ENCODE data around the gene CRB2. TPM values are rescaled to one million over a fixed set of nuclear protein-coding genes. Genes with fewer than 3 reads are reported as not detected.
A peak's percentile ranks its signal among the peaks of the same experiment; 100 is the strongest.

CRB2 gene
- under 1 TPM in 1 of 2 donors, not detected in 1; 0.14 TPM for total RNA-seq

DNA sequence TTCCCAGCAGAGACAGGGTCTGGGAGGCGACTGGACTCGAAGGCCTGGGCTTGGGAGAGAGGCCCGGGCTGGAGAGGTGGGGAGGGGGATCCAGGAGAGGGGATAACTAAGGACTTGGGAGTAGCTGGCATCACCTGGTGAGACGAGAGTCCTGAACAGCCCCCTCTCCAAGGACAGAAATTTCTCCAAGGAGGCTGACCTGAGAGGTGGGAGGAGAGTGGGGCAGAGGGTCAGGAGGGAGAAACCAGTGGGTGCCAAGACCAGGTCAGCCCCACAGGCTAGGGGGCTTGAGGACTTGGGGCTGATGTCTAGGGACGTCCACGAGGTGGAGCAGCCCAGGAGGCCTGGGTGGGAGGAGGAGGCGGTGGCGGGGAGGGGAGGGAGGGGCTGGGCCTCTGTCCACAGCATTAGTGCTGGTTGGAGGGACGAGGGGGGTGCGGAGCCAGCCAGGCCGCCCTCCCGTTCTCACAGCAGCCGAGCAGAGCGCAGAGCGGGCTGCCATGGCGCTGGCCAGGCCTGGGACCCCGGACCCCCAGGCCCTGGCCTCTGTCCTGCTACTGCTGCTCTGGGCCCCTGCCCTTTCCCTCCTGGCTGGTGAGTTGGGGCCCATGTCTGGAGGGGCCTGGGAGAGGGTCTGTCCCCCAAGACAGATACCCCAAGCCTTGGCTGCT, at the start of gene CRB2:
Gene CRB2, plus strand, starts transcription at position 437 of the 671 bp plus-strand sequence. Its CDS starts 64 bp downstream, at position 501.
- DNase-seq (ENCODE audit: low spot score in 2 of 2), result no peak

DNA sequence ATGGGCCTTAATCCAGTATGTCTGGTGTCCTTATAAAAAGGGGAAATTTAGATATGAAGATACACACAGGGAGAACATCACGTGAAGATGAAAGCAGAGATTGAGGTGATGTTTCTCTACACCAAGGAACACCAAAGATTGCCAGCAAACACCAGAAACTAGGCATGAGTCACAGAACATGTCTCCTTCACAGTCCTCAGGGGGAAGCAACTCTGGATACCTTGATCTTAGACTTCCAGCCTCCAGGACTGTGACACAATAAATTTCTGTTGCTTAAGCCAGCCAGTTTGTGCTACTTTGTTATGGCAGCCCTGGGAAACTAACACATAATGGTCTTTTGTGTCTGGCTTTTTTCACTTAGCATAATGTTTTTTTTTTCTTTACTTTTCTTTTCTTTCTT, 46.4 kb upstream of the CRB2 start:
- H3K9me3 Mint-ChIP-seq, result no peaks in the 10 kb centered on the region
- H3K36me3 Mint-ChIP-seq, result no peaks in the 10 kb centered on the region
- ATAC-seq, result no peak
- no peak for DNase-seq (ENCODE audit: low spot score in 2 of 2)
- H3K27ac Mint-ChIP-seq, result no peak overlapping the region

More for the DNA sequence above, at the start of gene CRB2:
- Mint-ChIP-seq H3K9me3 (no peaks in the 10 kb centered on the region), H3K27ac (no peak within 1 kb of the TSS), H3K36me3 (no peaks in the 10 kb centered on the region)
- ATAC-seq, result no peak

DNA sequence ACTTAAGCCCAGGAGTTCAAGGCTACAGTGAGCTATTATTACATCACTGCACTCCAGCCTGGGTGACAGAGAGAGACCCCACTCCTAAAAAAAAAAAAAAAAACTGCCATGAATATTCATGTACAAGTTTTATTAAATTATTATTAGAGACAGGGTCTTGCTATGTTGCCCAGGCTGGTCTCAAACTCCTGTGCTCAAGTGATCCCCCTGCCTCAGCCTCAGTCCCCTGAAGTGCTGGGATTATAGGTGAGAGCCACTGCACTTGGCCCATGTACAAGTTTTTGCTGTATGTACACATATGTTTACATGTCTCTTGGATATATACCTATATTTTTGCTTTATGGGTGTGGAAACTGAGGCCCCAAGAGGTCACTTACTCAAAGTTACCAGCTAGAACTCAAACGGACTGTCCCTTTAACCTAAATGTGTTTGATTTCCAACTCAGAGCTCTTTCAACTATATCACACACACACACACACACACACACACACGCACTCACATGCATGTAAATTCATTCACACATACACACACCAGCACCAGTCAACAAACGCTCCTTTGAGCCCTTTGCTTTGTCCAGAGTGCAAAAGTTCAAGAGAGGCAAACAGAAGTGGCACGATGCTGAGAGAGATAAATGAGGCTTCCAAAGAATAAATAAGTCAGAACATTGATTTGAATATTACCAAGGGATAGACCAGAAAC, 45.3 kb upstream of the CRB2 start:
- Mint-ChIP-seq H3K9me3 (no peaks in the 10 kb centered on the region), H3K36me3 (no peaks in the 10 kb centered on the region), H3K27ac (no peak overlapping the region)
- no peak for ATAC-seq
- DNase-seq (ENCODE audit: low spot score in 2 of 2), result no peak

DNA sequence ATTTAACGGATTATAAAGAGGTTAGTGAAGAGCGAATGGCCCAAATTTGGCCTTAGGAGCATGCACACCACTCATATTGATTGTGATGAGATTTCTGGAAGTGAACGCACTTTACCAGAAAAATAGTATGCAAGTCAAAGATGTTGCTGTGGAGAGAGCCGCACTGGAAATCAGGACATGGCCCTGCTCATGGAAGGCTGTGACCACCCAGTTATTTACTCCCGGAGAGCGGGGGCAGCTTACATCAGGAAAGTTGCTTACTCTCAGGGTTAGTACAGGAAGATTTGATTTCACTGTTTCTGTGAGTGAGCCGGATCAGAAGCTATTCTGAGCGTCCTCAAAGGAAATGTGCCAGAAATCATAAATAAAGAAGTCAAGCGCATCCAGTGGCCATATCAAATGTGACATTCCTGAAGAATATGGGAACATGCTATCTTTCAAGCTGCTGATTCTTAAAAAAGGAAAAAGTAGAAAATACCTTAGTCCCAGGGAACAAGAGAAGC, 44.7 kb upstream of the CRB2 start:
- H3K9me3 Mint-ChIP-seq, result no peaks in the 10 kb centered on the region
- H3K27ac Mint-ChIP-seq, result no peak overlapping the region
- DNase-seq (ENCODE audit: low spot score in 2 of 2) (no peak), ATAC-seq (no peak)
- H3K36me3 Mint-ChIP-seq, result no peaks in the 10 kb centered on the region

DNA sequence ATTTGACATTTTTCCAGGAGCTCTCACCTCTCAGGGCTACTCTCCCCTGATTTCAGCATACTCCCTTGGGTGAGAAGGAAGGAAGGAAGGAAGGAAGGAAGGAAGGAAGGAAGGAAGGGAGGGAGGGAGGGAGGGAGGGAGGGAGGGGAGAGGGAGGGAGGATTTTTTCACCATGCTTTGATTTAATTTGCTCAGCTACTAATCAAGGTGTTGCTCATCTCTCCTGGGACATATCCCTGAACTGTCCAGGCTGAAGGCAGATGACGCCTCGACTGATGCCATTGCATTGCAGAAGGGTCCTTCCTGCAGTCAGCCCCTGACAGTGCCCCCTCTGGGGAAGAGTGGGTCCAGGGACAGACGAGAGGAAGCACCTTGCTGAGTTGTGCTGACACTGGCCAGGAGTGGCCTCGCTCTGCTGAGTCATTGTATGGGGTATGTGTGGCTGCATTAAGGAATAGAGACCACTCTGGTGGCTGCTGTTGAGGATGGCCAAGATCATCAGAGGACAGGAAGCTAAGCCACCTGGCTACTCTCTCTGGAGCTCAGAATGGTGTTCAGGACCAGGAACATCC, 43.6 kb upstream of the CRB2 start:
- DNase-seq (ENCODE audit: low spot score in 2 of 2) (no peak), ATAC-seq (no peak)
- H3K36me3 Mint-ChIP-seq, result no peaks in the 10 kb centered on the region
- H3K27ac Mint-ChIP-seq, result no peak overlapping the region
- no peaks in the 10 kb centered on the region for H3K9me3 Mint-ChIP-seq

DNA sequence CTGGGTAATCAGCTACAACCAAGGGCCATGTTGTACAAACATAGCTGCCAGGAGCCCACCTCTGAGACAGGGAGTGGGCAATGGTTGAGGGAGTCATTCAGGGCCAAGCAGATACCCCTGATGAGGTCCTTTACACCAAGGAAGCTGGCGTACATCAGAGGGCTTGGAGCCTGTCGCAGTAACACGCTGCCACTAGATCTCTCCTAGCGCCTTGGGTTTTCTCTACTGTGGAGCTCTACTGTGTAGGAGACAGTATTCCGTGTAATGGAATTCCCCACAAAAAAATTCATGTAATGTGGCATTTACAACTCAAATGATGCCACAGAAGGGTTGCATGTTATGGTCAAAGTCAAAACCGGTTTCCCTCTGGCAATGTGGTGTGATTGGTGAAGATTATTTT, 41.4 kb upstream of the CRB2 start:
- peak overlapping the region; percentile 3 to 82 for H3K27ac Mint-ChIP-seq
- ATAC-seq (no peak), DNase-seq (ENCODE audit: low spot score in 2 of 2) (no peak)
- no peaks in the 10 kb centered on the region for H3K36me3 Mint-ChIP-seq
- no peaks in the 10 kb centered on the region for H3K9me3 Mint-ChIP-seq

DNA sequence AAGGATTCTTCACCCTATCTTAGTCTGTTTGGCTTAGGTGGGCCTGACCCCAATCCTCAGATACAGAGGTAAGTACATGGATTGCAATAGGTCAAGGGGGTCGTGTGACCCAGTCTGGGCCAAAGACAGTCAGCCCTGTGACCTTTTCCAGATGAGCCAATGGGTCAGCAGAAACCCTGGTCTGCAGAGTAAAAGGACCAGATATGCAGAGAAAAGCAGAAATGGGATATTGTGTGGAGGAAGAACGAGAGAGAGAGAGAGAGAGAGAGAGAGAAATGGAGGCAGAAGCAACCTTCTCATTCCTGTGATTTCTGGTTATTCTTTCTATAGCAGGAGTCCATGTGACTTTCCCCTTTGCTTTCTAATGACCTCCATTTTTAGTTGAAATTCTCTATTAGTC, 40.4 kb upstream of the CRB2 start:
- ATAC-seq, result no peak

DNA sequence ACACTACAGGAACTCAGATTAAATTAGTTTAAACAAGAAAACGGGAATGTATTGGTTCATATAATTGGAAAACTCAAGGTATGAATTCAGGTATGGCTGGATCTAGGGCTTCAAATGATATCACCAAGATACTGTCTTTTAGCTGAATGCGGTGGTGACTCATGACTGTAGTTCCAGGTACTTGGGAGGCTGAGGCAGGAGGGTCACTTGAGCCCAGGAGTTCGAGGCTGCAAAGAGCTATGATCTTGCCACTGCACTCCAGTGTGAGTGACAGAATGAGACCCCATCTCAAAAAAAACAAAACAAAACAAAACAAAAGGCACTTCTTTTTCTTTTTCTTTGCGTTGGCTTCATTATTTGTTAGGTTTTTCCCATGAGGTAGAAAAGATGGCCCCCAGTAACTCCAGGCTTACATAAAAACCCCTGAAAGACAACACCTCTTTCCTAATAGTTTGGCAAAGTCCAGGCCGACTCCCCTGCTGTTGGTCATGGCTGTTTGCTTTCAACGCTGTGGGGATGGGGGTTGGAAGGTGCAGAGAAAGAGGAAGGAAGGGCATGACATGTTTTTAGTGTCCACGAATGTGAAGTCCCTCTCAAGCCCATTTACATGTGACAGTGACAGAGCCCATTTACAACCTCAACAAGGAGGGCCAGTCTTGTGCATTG, 39.8 kb upstream of the CRB2 start:
- no peaks in the 10 kb centered on the region for H3K9me3 Mint-ChIP-seq

More for the DNA sequence above, 40.4 kb upstream of the CRB2 start:
- no peaks in the 10 kb centered on the region for H3K36me3 Mint-ChIP-seq
- H3K27ac Mint-ChIP-seq, result no peak overlapping the region
- no peaks in the 10 kb centered on the region for H3K9me3 Mint-ChIP-seq
- no peak for DNase-seq (ENCODE audit: low spot score in 2 of 2)

DNA sequence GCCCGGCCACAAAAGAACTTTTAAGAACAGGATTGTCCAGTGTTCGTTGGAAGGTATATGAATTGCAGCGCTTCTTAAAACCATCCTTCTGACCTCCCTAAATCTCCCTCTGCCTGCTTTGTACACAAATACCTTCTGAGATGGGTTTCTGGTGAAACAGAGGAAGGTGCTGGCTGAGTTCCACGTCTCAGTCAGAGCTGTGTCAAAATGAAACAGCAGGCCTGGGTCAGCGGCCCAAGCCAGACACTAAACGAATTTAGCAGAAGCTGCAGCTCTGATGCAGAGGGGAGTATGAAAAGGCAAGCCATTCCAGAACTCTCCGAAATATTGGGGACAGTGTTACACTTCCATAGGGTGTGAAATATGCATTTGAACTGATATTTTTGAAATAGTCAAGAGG, 37.8 kb upstream of the CRB2 start:
- Mint-ChIP-seq H3K9me3 (no peaks in the 10 kb centered on the region), H3K36me3 (peaks cover 0 to 10% of the 10 kb centered on the region in 2 donors), H3K27ac (peak overlapping the region in 1 of 2 donors; percentile 50)
- peak in 1 of 2 donors; percentile 34 for DNase-seq (ENCODE audit: low spot score in 2 of 2)
- ATAC-seq, result peak in 1 of 2 donors; percentile 23

More for the DNA sequence above, 39.8 kb upstream of the CRB2 start:
- Mint-ChIP-seq H3K36me3 (no peaks in the 10 kb centered on the region), H3K27ac (no peak overlapping the region)
- no peak for ATAC-seq
- no peak for DNase-seq (ENCODE audit: low spot score in 2 of 2)

DNA sequence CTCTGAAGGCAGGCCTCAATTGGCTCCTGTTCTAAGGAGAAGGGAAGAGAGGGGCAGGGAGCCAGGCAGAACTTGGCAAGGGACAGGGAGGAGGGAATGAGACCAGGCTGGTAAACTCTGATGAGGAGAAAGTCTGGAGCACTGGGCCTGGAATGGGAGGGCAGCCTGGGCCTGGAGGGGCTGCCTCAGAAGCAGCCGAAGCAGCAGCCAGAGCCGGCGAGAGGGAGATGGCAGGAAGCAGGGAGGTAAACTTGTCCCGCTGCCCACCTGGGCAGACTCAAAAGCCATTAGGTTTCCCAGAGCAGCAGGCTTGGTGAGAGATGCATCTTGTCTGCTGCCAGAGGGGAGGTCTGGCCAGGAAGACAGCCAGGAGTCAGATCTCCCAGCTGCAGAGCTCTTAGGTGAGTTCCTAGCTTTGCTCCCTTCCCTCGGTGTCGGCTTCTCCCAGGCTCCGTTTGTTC, 37.0 kb upstream of the CRB2 start:
- ATAC-seq, result no peak
- no peak for DNase-seq (ENCODE audit: low spot score in 2 of 2)
- Mint-ChIP-seq H3K36me3 (peaks cover 0 to 10% of the 10 kb centered on the region in 2 donors), H3K9me3 (no peaks in the 10 kb centered on the region), H3K27ac (peak overlapping the region in 1 of 2 donors; percentile 50)

DNA sequence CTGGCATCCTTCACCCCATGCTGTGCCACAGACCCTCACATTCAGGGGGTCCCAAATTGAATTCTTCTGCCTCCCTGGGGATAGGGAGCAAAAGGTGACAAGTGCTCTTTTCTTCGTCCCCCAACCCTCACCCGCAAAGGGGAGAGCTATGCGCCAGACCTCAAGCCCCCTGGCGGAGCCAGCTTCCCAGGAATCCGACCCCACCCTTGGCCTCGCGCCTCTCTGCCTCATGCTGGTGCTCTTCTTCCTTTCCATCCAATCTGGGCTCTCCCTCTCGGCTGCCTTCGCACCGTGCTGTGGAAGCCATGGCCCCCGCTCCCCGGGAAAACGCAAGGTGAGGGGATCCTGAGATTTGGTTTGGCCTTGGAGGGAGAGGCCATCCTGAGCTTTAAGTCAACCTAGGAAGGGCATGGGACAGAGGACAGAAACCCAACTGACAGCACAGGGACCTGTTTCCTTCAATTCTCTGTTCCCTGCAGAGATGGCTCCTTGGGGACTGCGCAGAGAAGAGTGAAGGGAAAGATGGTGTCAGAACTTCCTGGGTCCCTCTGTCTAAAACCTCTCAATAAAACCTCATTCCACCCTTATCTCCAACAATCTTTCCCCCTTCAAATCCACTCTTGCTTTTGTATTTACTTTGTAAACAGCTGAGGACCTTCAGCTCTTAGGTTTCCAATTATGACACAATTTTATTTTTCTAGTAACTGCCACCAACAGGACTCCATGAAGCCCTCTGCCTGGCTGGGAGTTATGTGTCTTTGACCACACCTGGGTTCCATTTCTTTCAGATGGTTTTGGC, 36.3 kb upstream of the CRB2 start:
- H3K9me3 Mint-ChIP-seq, result no peaks in the 10 kb centered on the region
- no peak for ATAC-seq
- H3K36me3 Mint-ChIP-seq, result peaks cover 0 to 10% of the 10 kb centered on the region in 2 donors
- H3K27ac Mint-ChIP-seq, result no peak overlapping the region
- DNase-seq (ENCODE audit: low spot score in 2 of 2), result no peak

DNA sequence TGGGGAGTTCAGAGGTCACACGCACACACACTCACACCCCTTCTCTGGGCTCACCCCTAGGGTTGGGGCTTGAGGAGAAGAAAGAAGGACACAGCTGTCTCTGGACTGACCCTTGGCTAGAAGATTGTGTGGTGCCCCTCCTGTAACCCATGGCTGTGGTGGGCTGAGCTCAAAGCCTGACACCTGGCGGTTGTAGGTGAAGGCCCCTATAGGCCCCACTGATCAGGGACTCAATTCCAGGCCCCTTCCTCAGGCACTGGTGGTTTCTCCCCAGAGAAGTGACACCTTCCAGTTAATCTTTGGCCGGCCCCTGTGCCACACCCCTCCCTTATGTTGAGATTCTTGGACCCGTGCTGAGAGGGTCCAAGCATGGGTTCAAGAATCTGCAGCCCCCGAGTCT, 35.2 kb upstream of the CRB2 start:
- H3K36me3 Mint-ChIP-seq, result peaks cover 0 to 10% of the 10 kb centered on the region in 2 donors
- peak overlapping the region; percentile 81 to 94 for H3K27ac Mint-ChIP-seq
- H3K9me3 Mint-ChIP-seq, result no peaks in the 10 kb centered on the region
- no peak for DNase-seq (ENCODE audit: low spot score in 2 of 2)
- no peak for ATAC-seq

DNA sequence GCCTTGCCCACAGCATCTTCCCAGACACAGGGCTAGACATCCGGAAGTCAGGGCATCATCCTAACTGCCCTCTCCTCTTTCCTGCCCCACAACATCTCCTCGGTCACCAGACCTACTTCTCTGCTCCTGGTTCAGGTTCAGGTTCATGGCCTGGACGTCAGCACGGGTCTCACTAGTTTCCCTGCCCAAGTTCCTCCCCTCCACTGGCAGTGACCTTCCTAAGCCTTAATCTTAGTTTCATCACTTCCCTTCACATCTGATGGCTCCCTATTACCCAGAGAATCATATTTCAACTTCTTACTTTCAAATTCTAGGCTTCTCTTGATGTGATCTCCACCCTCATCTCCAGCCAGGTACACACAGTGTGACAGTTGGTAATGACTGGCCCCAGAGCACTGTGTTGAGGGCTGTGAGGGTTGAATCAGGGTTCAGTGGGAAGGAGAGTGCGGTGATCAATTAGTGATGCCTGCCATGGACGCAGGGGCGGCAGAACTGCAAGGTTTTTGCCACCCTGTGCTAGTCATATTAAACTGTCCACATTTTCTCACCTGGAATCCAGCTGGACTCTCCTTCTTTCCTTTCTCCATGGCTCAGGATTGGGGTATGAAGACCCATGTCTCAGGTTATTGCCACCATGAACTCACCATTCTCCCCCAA, 34.3 kb upstream of the CRB2 start:
- H3K27ac Mint-ChIP-seq, result peak overlapping the region; percentile 91 to 94
- ATAC-seq, result no peak
- H3K36me3 Mint-ChIP-seq, result peaks cover 0 to 10% of the 10 kb centered on the region in 2 donors
- DNase-seq (ENCODE audit: low spot score in 2 of 2), result no peak
- no peaks in the 10 kb centered on the region for H3K9me3 Mint-ChIP-seq

DNA sequence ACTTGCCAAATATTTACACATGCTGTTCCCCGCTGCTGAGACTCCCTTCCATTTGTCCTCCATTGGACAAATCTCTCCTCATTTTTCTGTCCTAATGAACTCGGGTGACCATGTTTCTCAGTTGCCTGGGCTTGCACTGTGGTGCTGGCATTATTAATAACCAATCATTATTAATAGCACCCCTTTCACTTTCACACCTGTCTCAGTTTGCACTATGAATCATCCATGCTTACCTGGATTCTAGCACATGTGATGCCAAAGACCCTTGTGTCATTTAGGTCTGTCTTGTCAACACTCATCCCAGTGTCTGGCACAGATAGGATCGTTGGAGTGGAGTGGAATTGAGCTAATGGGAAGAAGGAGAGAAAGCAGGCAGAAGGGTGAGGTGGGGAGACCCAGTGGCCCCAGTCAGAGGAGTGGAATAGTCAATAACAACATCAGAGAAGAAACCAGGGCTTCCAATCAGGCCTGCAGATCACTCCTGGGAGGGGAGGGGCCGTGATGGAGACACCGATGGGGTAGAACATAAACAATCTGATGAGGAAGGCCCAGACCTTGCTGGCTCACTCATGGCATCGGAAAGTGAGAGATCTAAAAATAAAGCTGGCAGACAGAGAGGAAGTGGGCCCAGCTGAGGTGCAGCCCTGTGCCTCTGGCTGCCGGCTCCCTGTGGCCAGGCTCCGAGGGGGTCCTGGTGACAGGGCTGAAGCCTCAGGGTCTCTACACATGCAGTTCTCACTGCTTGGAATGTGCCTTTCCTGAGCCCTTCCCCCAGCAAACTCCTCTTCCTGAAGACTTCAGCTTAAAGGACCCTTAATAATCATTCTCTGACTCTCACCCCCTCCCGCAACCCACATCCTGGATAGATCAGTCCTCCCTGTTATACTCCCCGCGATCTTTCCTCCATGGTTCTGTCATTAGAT, 33.5 kb upstream of the CRB2 start:
- peak; percentile 58 to 69 for DNase-seq (ENCODE audit: low spot score in 2 of 2)
- peak; percentile 90 to 91 for ATAC-seq
- Mint-ChIP-seq H3K36me3 (peaks cover 0 to 10% of the 10 kb centered on the region in 2 donors), H3K9me3 (no peaks in the 10 kb centered on the region), H3K27ac (peak overlapping the region; percentile 91 to 94)
